Skin of body (tissue), 2 donors: Measurements from ENCODE around the gene IL16. TPM values are rescaled to one million over a fixed set of nuclear protein-coding genes. Genes with fewer than 3 reads are reported as not detected.

Experiments
- DNase-seq: peaks from one replicate; lab custom pipeline; 2025; lab: John Stamatoyannopoulos, UW
- total RNA-seq: library from RNA; depleted of rRNA; stranded (reverse); fragments of >200 nt; gene quantifications from one replicate; pipeline ENCODE4 v1.2.3, GENCODE V29; 2014

The IL16 gene
- total RNA-seq, 1 donor from 2014 or later, result 8.9 TPM

DNA sequence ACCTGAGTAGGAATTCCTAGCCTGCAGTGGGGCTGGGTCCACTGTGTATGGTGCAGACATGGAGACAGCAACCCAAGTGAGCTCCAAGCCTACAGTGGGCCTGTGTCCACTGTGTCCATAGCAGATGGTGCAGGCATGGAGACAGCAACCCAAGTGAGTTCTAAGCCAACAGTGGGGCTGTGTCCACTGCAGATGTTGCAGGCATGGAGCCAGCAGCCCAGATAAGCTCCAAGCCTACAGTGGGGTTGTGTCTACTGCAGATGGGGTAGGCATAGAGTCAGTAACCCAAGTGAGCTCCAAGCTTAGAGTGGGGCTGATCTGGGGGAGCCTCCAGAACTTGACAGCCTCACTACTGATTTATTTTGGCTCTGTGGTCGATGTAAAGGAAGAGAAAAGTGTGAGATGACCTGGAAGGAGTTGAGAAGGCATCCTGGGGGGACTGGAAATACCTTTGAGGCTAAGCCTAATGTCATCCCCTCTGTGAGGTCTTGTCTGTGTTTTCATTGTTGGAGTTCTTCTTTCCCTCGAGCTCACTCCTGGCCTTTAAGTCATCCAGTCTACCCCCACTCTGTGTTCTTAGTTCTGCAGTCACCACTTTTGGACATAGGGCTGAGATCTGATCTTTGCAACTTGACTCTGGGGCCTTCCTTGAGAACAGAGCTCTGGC lies 22.4 kb upstream of the IL16 start:
- DNase-seq, result no peak

DNA sequence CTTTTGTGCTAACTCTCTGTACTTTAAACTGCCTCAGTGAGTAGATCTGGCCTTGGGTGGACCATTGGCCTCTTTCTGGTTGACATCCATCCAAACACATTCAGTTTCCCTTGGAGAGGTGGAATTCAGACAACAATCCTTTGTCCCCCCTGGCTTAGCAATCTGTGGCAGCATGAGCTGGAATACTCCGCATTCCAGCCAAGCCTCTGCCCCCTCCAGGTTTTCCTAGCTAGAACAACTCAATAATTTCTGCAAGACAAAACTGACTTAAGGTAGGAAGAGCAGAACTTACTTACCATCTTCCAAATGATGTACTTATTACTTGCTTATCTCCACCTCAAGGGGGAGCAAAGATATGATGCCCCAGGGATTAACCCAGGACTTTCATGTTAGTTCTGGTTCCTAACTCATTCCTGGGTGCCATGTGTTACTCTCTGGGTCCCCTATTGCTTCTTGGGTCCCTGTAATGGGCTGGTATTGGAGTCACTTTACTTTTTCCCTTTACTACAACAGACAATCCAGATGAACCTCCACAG lies 21.8 kb upstream of the IL16 start:
- no peak for DNase-seq

DNA sequence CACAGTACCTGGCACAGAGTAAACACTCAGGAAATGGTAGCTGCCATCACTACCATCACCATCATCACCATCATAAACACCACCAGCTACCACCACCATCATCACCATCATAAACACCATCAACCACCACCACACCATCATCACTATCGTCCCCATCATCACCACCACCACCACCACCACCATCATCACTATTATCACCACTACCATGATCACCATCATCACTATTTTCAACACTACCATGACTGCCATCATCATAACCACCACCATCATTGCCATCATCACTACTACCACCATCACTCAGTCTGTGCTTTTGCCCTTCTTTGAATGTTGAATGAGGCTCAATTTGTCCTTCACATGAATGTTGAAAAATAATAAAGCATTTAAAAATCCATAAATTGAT lies 21.2 kb upstream of the IL16 start:
- DNase-seq, result no peak

GRCh38 chr15:81176291-81176893 lies 20.3 kb upstream of the IL16 start:
- DNase-seq, result peak; percentile 34

DNA sequence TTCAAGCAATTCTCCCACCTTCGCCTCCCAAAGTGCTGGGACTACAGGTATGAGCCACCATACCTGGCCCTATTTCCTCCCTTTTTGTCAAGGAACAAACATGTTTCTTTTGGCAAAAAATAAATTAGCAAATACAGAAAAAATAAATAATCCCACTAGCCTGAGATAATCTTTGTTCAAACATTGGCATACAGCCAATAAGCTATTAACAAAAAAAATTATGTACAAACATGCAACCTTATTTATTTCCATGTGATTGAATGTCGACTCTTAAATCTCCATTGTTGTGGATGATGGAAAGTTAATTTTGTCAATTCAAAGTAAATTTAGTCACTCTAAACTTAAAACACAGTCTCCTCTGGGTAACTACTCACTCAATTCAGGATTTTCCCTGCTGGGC lies 18.3 kb upstream of the IL16 start:
- DNase-seq, result no peak

DNA sequence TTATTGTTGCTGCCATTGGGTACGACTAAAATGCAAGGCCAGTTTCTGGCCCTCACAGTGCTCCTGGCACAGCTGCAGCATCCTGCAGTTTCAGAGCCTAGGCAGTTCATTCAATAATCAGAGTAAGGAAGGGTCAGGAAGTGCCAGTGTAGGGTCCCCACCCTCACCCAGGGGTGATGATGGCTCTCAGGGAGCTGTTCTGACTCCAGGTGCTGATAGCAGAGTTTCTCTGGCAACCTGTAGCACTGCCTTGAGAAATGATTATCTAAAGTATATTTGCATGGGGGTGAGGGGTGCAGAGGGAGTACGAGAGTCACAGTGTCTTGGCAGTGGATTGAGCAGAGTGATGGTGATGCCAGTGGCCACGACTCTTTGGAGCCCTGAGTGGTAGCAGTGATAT lies 15.5 kb upstream of the IL16 start:
- no peak for DNase-seq

GRCh38 chr15:81182031-81182755 lies 14.5 kb upstream of the IL16 start:
- no peak for DNase-seq

DNA sequence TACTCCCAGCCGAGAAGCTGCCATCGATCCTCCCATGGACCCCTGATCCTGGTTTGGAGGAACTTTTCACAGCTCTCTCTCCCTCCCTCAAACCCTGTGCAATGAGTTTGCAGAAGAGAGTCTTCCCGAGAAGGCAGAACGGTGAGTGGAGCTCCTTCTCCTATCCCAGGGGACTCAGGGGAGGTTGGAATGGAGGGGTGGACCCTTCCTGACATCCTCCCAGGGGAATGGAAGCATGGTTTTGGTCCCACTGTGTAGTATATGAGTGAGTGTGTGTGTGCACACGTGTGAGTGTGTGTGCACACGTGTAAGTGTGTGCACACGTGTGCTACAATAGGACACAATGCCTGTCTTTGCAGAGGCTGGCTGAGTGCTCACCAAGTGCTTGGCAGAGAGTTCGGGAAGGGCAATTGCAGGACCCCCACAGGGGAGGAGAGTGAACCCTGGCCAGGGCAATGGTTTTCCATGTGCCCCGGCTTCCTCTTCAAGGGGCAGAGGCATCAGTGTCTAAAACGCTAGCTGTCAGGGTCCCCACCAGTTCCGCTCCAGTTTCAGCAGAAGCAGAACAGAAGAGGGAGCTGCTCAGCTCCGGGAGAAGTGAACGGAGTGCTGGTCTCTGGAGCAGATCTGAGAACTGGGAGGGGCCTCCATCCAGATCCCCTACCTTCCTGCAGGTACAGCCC lies 13.8 kb upstream of the IL16 start:
- no peak for DNase-seq

- DNase-seq, result peak; percentile 23
Measured at GRCh38 chr15:81183439-81183775, 13.3 kb upstream of the IL16 start.

GRCh38 chr15:81184188-81184587 lies 12.5 kb upstream of the IL16 start:
- no peak for DNase-seq

- no peak for DNase-seq
Measured at GRCh38 chr15:81185631-81186295, 10.9 kb upstream of the IL16 start.

DNA sequence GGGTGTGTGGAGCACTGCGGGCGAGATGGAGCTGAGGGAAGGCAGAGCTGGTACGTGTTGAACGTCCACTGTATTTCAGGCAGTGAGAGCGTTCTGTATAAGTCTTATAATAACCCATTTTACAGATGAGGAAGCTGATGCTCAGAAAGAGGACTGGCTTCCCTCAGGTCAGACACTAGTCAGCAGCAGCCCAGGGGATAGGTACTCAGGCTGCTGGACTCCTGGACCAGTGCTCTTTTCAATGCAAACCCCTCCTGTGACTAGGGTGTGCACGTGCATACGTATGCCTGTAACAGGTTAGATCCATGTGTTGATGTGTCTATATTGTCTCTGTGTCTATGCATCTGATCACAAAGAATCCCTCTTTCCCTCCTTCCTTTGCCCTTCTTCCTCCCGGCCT lies 8.3 kb upstream of the IL16 start:
- DNase-seq, result no peak

GRCh38 chr15:81189583-81190283 lies 6.9 kb upstream of the IL16 start:
- peak; percentile 68 for DNase-seq

DNA sequence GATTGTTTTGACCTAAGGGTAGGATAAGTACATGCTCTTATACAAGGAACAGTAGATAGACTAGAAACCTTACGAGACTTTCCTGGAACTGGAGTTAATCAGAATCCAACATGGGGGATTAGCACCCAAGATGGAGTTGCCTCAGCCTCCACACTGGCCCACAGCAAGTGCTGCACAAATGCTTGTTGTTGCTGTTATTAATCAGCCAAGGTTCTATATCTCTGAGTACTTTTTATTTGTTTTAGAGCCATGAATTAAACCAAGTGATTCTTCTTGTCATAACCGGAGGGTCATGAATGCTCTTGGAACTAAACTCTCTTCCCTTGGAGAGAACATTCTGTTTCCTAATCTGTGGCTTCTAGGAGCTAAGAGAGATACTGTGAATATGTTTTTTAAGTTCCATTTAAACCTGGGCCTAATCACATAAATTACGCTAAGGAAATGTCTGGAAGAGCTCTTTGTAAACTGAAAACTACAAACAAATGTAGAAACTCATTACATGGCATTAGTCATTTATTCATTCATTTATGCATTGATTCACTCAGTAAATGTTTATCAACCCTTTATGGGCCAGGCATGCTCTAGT lies 5.7 kb upstream of the IL16 start:
- no peak for DNase-seq

DNA sequence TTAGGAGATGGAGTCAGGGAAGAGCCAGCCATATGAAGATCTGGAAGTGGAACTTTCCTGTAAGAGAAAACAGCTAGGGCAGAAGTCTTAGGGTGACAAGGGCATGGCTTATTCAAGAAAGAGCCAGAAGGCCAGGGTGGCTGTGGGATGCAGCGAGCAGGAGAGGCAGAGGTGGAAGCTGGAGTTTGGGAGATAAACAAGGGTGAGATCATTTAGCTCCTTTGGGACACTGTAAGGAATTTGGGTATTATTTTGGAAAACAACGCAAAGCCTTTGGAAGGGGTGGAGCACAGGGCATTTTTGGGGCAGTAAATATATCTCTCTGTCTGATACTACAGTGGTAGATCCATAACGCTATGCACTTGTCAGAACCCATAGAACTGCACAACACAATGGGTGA lies 5.0 kb upstream of the IL16 start:
- DNase-seq, result no peak

GRCh38 chr15:81194723-81195122 lies 2.0 kb upstream of the IL16 start:
- no peak for DNase-seq

- DNase-seq, result no peak
Measured at GRCh38 chr15:81195339-81195864, 1.3 kb upstream of the IL16 start.

DNA sequence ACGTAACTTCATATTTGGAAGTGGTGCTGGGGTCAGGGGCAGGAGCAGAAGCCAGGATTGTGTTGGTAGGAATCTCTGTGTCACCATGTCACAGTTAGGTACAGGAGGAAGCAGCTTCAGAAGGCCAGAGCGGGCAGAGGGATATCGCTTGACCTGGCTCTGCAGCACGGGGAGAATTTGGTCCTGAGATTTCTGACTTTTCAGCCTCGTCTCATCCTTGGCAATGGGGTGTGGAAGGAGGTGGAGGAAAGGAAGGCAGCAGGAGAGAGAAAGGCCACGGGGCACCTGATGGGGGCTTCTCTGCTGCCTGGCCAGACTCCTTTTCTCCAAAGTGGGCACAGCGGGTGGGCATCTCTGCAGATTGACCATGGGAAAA lies 564 bp downstream of the IL16 start:
- no peak for DNase-seq

- no peak for DNase-seq
Measured at GRCh38 chr15:81197688-81198281, 1.1 kb downstream of the IL16 start.
